Esophagus muscularis mucosa (tissue), 4 donors: ENCODE results near the gene ATP11A.

Experiments used
- EP300 ChIP-seq: sonication (generic); formaldehyde crosslinking; IDR thresholded peaks from one replicate; pipeline ENCODE4 v1.6.1; 2017; ENCODE audit warnings: antibody characterized with exemption
- POLR2A ChIP-seq: fragments of 450-650 bp; IDR thresholded peaks from one replicate; pipeline ENCODE4 v1.6.1; 2017; ENCODE audit warnings: antibody characterized with exemption, moderate library complexity, mild to moderate bottlenecking, low read depth
- POLR2AphosphoS5 ChIP-seq, 2 donors: sonication (generic); formaldehyde crosslinking; IDR thresholded peaks; one replicate each; pipeline ENCODE4 v1.6.1; 2017; ENCODE audit warnings: antibody characterized with exemption in 2 of 2
- TF ChIP-seq, protein P1 (sequence below), 3 experiments: fragments of 200-600 bp in 2 of 3; fragments of 450-650 bp in 1 of 3; sonication (generic) in 2 of 3; IDR thresholded peaks; one replicate each; pipeline ENCODE4 v1.5.1; 2017 to 2019; ENCODE audit warnings: antibody characterized with exemption in 3 of 3, mild to moderate bottlenecking in 2 of 3, moderate library complexity in 1 of 3

DNA sequence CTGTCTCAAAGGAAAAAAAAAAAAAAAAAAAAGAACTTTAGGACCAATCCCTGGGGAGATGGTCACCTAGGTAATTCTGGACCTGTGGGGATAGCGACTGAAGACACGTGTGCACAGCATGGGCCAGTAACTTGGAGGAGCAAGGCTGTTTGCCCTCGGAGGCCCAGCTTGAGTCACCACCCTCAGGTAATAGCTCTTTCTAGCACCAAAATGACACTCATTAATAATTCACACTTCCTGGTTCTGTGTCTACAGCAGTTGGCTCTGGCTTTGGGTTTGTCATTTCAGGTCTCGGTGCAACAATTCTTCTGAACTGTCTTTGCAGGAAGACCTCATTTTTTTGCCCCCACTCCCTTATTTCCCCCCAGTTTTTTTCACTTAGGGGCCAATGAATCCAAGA, 3.9 kb upstream of the ATP11A start:
- TF ChIP-seq, protein P1, sequence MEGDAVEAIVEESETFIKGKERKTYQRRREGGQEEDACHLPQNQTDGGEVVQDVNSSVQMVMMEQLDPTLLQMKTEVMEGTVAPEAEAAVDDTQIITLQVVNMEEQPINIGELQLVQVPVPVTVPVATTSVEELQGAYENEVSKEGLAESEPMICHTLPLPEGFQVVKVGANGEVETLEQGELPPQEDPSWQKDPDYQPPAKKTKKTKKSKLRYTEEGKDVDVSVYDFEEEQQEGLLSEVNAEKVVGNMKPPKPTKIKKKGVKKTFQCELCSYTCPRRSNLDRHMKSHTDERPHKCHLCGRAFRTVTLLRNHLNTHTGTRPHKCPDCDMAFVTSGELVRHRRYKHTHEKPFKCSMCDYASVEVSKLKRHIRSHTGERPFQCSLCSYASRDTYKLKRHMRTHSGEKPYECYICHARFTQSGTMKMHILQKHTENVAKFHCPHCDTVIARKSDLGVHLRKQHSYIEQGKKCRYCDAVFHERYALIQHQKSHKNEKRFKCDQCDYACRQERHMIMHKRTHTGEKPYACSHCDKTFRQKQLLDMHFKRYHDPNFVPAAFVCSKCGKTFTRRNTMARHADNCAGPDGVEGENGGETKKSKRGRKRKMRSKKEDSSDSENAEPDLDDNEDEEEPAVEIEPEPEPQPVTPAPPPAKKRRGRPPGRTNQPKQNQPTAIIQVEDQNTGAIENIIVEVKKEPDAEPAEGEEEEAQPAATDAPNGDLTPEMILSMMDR (IDR thresholded peaks at IDR 0.05) = no peak
- TF ChIP-seq POLR2AphosphoS5 (IDR thresholded peaks at IDR 0.05) = no peak
- no peak for TF ChIP-seq POLR2A
- TF ChIP-seq EP300 = no peak
